Heart left ventricle (tissue), 16 donors: ENCODE measurements around the gene TMEM167B. TPM values are rescaled to one million over a fixed set of nuclear protein-coding genes. Genes with fewer than 3 reads are reported as not detected.

Experiments
- ATAC-seq, 4 donors: fragments of 200-7000 bp; cut with Tn5 transposase; one replicate each; pipeline ENCODE4 v1.9.1; 2020 to 2022; ENCODE audit warnings: moderate library complexity in 4 of 4, mild to moderate bottlenecking in 3 of 4, moderate number of reproducible peaks in 1 of 4
- DNase-seq, 5 donors: peaks; one replicate each; pipeline ENCODE4 v3.0.0-alpha.2; 2020
- H3K27ac ChIP-seq, 12 donors: fragments of 200-600 bp; sonication (generic) in 4 of 12; one replicate each; pipeline versions ENCODE4 v1.5.0 to v1.8.0; 2016 to 2022; ENCODE audit warnings: mild to moderate bottlenecking in 2 of 12
- H3K27me3 ChIP-seq, 9 donors: fragments of 200-600 bp; sonication (generic) in 2 of 9; one replicate each; pipeline versions ENCODE4 v1.5.1 to v1.8.0; 2016 to 2022; ENCODE audit warnings: mild to moderate bottlenecking in 3 of 9
- H3K36me3 ChIP-seq, 9 donors: fragments of 200-600 bp; sonication (generic) in 2 of 9; one replicate each; pipeline versions ENCODE4 v1.5.0 to v1.8.0; 2018 to 2022; ENCODE audit warnings: mild to moderate bottlenecking in 2 of 9
- H3K4me1 ChIP-seq, 12 donors: fragments of 200-600 bp; sonication (generic) in 4 of 12; one replicate each; pipeline versions ENCODE4 v1.5.0 to v1.8.0; 2016 to 2022; ENCODE audit warnings: mild to moderate bottlenecking in 3 of 12
- H3K4me3 ChIP-seq, 12 donors: fragments of 200-600 bp; sonication (generic) in 4 of 12; one replicate each; pipeline versions ENCODE4 v1.5.0 to v1.8.0; 2017 to 2022; ENCODE audit warnings: mild to moderate bottlenecking in 9 of 12, moderate library complexity in 4 of 12
- H3K9me3 ChIP-seq, 12 donors: fragments of 200-600 bp; sonication (generic) in 4 of 12; one replicate each; pipeline versions ENCODE4 v1.5.0 to v1.8.0; 2016 to 2022; ENCODE audit warnings: mild to moderate bottlenecking in 1 of 12
- POLR2A ChIP-seq, 2 donors: fragments of 450-650 bp; IDR thresholded peaks; one replicate each; pipeline ENCODE4 v1.6.1; 2017; ENCODE audit warnings: antibody characterized with exemption in 2 of 2, mild to moderate bottlenecking in 2 of 2, moderate library complexity in 2 of 2
- WGBS, 4 donors: extraction: QIAGEN DNeasy Blood & Tissue Kit in 2 of 4; methylation state at CpG; one replicate each; pipeline versions ENCODE4 v1.1.5 to v1.1.7; 2013 to 2018; 5-methylcytosine and 5-hydroxymethylcytosine counted together
- intact Hi-C, 10 donors: fragments of 100-400 bp; cut with DNase I; formaldehyde crosslinking; loops; one replicate each; pipeline versions ENCODE4 v1.11.1 to v1.14.2; 2022
- polyA plus RNA-seq, 2 donors: library from polyadenylated mRNA; stranded (reverse); fragments of 200-250 nt; gene quantifications; one replicate each; pipeline ENCODE4 v1.2.3, GENCODE V29; 2013
- total RNA-seq, 9 donors: library from RNA; depleted of rRNA in 2 of 9; stranded (reverse); fragments of >200 nt in 2 of 9; fragmentation: NEBNext Ultra II Directional in 3 of 9; extraction: Animal tissue kit (Norgen Biotek cat#: 25700) in 3 of 9; gene quantifications; one replicate each; pipeline versions ENCODE4 v1.1.0 to v1.2.4, GENCODE V29; 2016 to 2023
- TF ChIP-seq, protein P1 (sequence below), 12 donors: fragments of 200-600 bp; sonication (generic) in 4 of 12; IDR thresholded peaks; one replicate each; pipeline versions ENCODE4 v1.5.0 to v1.8.0; 2018 to 2022; ENCODE audit warnings: antibody characterized with exemption in 12 of 12, mild to moderate bottlenecking in 5 of 12
- donor health status: ischemic (EF 13 %, LVEDD 7.1; RV severe dilation, severe dysfunction).
- donor health status: healthy with polysubstance abuse.
- donor health status: DM: no; HTN: yes; CAD: no.
- donor health status: DM: no; HTN: no; CAD: no.
- donor health status: ischemic (EF 25% LVEDD 6.9; RV normal size, moderate dysfunction).
- donor health status: ischemic (EF 25% LVEDD 5.7; RV mildly dilated, moderate dysfunction).
- donor health status: healthy.
- donor health status: DM: yes; HTN: yes; CAD: no.
- donor health status: ischemic (EF 35%, LVEDD 5.7; RV mildly dilated, moderate dysfunction).
- donor health status: nonischemic (EF 11% LVEDD 7.7; RV severe dilation, severe dysfunction).
- donor health status: DM: yes; HTN: yes; CAD: no.
- donor health status: PGD.
- donor health status: ischemic (EF 29% LVEDD 5.4; RV normal size, mild dysfunction).
- donor health status: nonischemic (EF 23%, LVEDD 6.1; RV moderate dilation, normal function).

Gene TMEM167B
- total and polyA plus RNA-seq, 11 donors: 10.8 to 52.9 (median 27.3) TPM

DNA sequence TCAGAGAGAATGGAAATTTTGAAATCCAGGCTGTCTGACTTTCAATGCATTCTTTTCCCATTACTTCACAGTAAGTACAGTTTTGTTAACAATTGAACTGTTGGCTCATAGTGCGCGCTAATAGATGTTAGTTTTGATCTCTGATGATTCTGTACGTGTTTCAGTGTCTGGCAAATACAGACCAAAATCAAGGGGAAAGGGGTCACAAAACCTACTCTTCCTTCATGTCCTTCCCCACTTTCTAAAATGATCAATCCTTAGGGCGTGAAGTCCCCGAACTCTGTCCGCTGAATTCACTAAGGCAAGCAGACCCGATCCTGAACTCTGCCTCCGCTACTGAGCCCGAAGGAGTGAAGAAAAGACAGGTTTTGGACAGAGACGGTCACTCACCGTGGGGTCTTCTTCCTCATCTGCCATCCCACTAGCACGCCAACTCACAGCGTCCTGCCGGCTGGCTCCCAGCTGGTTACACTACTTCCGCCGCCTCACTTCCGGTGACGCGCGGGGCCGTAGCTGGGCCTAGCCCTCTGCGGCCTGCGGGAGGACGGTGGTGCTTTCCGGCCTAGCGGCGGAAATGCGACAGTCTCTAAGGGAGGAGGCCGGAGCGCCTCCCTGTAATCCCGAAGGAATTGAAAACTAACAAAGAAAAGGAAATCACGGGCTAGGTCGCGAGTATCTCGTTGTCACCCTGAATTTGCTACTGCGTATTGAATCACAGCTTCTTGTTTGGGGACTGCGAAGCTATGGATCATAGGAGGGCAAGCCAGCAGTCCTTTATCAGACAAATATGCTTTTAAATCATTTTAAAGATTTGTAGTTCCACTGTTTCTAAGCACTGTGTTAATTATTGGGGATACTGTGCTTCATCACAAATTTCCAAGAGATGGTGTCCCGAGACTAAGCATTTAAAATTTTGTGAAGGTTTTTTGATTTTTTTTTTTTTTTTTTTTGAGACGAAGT lies 14.8 kb upstream of the TMEM167B start, which contains the start of gene TAF13:
Gene TAF13 (minus strand): TSS at position 473 of the 960 bp plus-strand sequence. CDS start 56 bp downstream, at position 417.
- intact Hi-C loops: loop anchor here in 4 of 10 donors (1.0 to 5.0 kb wide), 3 partner anchors 24 to 34 kb away; partner anchors contain the start of gene WDR47 (in 3 of the 4)
- Histone ChIP-seq H3K27ac (peak within 1 kb of the TSS; percentile 82 to 97 (median 92)), H3K4me1 (peaks cover 3 to 27% (median 20%) of the 10 kb centered on the region in 12 donors), H3K36me3 (peaks cover 0 to 21% (median 15%) of the 10 kb centered on the region in 9 donors), H3K9me3 (no peaks in the 10 kb centered on the region), H3K4me3 (peak within 1 kb of the TSS; percentile 40 to 84 (median 70)), H3K27me3 (no peaks in the 10 kb centered on the region)
- DNase-seq (peak; percentile 97 to 98 (median 97)), ATAC-seq (peak; percentile 99 to 100 (median 100))
- TF ChIP-seq, protein P1, sequence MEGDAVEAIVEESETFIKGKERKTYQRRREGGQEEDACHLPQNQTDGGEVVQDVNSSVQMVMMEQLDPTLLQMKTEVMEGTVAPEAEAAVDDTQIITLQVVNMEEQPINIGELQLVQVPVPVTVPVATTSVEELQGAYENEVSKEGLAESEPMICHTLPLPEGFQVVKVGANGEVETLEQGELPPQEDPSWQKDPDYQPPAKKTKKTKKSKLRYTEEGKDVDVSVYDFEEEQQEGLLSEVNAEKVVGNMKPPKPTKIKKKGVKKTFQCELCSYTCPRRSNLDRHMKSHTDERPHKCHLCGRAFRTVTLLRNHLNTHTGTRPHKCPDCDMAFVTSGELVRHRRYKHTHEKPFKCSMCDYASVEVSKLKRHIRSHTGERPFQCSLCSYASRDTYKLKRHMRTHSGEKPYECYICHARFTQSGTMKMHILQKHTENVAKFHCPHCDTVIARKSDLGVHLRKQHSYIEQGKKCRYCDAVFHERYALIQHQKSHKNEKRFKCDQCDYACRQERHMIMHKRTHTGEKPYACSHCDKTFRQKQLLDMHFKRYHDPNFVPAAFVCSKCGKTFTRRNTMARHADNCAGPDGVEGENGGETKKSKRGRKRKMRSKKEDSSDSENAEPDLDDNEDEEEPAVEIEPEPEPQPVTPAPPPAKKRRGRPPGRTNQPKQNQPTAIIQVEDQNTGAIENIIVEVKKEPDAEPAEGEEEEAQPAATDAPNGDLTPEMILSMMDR (IDR thresholded peaks at IDR 0.05): peak in 6 of 12 donors; percentile 14 to 43 (median 35)
- peak; percentile 77 to 83 for TF ChIP-seq POLR2A (IDR thresholded peaks at IDR 0.05)
- 4 to 7% (median 5%) methylated on average over 25 to 39 of the region's 39 CpGs for WGBS, 4 donors

DNA sequence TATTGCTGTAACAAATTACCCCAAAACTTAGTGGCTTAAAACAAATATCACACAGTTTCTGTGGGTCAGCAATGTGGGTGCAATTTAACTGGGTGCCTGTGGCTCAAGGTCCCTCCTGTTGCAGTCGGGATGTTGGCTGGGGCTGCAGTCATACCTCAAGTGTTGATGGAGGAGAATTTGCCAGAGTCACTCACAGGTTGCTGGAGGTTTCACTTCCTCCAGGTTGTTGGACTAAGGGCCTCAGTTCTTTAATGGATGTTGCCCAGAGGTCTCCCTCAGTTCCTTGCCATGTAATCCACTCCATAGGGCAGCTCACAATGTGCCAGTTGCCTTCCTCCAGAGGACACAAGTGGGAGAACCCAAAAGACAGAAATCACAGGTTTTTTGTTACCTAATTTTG lies 12.2 kb upstream of the TMEM167B start:
- ATAC-seq (no peak), DNase-seq (no peak)
- TF ChIP-seq POLR2A (IDR thresholded peaks at IDR 0.05): no peak
- TF ChIP-seq, protein P1 (IDR thresholded peaks at IDR 0.05): no peak
- Histone ChIP-seq H3K9me3 (no peaks in the 10 kb centered on the region), H3K4me3 (no peak overlapping the region), H3K36me3 (peaks cover 0 to 4% (median 0%) of the 10 kb centered on the region in 9 donors), H3K27ac (peak overlapping the region in 2 of 12 donors; percentile 29 to 83), H3K27me3 (no peaks in the 10 kb centered on the region), H3K4me1 (peaks cover 3 to 29% (median 21%) of the 10 kb centered on the region in 12 donors)
- WGBS, 4 donors: 75 to 93% (median 87%) methylated on average over 1 of the region's 1 CpG
- intact Hi-C loops: loop anchor here in 1 of 10 donors (5.0 kb wide), 1 partner anchor 36 kb away; the partner anchor contains the start of gene WDR47

DNA sequence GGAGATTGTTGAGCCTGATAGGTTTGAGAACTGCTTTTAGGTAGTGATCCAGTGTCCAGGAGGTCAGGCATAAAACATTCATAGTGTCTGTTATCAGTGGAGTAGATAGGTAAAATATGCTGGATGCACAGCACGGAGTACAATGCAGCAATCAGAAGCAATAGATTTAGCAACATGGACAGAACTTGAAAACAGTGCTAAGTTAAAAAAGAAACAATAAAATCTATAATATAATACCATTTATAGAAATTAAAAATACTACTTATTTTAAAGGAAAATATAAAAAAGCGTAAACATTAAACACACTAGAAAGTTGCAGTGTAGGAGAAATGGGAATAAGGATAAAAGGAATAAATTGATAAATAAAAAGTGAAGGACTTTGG lies 11.3 kb upstream of the TMEM167B start:
- Histone ChIP-seq H3K4me3 (peak overlapping the region in 6 of 12 donors; percentile 0 to 27 (median 9)), H3K27ac (peak overlapping the region; percentile 5 to 95 (median 82)), H3K9me3 (no peaks in the 10 kb centered on the region), H3K4me1 (peaks cover 3 to 29% (median 21%) of the 10 kb centered on the region in 12 donors), H3K27me3 (no peaks in the 10 kb centered on the region), H3K36me3 (no peaks in the 10 kb centered on the region)
- no peak for DNase-seq
- intact Hi-C loops: loop anchor here in 1 of 10 donors (5.0 kb wide), 1 partner anchor 37 kb away; the partner anchor contains the start of gene WDR47
- 91 to 98% (median 94%) methylated on average over 2 of the region's 2 CpGs for WGBS, 4 donors
- ATAC-seq: no peak
- TF ChIP-seq, protein P1 (IDR thresholded peaks at IDR 0.05): no peak
- TF ChIP-seq POLR2A (IDR thresholded peaks at IDR 0.05): no peak
